Stimulated activated CD4-positive, alpha-beta T cell treated with anti-CD3 and anti-CD28 coated beads, TNF-alpha, amount 100 ng/mL, for 48 hours (primary cell): Measurements from ENCODE around the gene PLA2G2C.
"Not testable (repeated sequence)": the region's sequence is repeated elsewhere in the genome, so short reads cannot be mapped to it uniquely, and the experiment has no call there.

Experiments
- DNase-seq, 3 donors: peaks; one replicate each; pipeline ENCODE4 v3.0.0-alpha.2; 2020; ENCODE audit warnings: low read depth in 3 of 3

PLA2G2C gene

DNA sequence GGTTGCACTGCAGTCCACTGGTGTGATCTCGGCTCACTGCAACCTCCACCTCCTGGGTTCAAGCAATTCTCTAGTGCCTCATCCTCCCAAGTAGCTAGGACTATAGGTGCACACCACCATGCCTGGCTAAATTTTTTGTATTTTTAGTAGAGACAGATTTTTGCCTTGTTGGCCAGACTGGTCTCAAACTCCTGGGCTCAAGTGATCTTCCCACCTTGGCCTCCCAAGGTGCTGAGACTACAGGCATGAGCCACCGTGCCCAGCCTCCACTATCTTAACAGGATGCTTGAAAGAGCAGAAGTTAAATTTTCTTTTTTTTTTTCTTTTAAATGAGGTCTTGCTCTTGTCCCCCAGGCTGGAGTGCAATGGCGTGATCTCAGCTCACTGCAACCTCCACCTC is 55.8 kb downstream of the PLA2G2C start:
- not testable (repeated sequence) for DNase-seq

DNA sequence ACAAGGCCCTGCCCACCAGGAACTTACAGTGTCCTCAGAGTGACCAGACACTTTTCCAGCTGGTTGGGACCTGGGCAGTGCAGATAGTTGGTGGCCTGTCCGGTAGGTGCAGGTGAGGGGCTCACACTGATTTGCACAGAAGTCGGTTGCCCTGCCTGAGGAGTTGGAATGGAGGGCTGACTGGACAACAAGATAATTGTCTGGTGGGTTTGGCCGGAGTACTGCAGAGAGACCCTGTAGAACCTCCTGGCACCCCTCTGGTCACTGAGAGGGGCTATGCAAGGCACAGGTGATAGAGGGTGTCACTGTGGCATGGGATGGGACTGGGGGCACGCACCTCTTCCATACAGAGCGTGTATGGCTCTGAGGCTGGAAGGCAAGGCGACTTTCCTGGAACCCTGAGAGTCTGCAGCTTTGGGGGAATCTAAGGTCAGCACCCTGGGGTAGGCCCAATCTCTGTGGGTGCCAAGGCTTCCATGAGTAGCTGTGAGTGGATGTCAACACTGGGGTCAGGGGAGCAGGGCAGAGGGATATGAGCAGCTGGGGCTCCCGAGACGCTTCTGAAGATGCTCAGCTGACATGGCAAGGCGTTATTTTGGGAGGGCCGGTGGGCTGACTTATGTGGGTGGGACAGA is 59.4 kb downstream of the PLA2G2C start:
- no peak for DNase-seq

DNA sequence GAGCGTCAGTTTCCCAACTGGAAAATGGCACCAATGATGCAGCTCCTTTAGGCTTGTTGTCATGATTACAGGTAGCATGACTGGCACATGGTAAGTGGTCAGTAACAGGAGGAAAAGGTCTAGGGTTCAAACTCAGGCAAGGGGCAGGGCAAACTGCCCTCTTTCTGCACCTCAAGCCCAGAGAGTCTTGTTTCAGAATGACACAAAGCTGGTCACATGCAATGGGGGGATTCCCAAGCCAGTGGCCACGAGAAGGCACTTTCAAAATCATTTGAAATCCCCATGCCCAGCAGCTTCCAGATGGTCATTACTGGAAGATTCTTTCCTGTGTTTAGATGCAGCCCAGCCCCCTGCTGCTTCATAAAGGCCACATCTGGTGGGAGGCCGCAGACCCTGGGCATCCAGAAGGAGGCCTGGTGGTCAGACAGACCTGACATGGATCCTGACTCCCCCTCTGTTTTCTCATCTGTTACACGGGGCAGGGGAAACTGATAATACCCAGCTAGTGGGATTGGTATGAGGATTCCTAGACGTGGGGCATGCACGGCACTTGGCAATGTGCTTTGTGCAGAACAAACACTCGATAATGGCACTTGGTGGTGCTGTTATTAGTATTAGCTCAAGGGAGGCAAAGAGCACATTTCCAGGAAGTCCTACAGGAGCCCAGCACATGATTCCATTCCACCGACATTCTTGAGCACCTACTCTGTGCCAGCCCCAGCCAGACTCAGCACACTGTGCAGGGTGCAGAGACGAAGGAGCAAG is 60.1 kb downstream of the PLA2G2C start:
- no peak for DNase-seq

DNA sequence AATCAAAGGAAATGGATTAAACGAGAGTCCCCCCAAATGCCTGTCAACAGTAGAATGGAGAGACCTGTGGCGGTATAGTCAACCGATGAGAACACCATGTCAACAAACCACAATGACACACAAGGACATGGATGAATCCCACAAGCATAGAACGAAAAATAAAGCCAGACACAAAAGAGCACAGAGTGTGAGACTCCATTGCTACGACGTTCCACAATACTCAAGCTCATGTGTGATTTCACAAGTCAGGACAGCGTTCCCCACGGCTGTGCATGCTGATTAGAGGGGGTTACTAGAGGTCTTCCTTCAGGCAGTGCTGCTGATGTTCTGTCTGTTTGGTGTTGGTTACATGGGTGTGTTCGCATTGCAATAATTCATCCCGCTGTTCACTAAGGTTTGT is 61.2 kb downstream of the PLA2G2C start:
- no peak for DNase-seq

DNA sequence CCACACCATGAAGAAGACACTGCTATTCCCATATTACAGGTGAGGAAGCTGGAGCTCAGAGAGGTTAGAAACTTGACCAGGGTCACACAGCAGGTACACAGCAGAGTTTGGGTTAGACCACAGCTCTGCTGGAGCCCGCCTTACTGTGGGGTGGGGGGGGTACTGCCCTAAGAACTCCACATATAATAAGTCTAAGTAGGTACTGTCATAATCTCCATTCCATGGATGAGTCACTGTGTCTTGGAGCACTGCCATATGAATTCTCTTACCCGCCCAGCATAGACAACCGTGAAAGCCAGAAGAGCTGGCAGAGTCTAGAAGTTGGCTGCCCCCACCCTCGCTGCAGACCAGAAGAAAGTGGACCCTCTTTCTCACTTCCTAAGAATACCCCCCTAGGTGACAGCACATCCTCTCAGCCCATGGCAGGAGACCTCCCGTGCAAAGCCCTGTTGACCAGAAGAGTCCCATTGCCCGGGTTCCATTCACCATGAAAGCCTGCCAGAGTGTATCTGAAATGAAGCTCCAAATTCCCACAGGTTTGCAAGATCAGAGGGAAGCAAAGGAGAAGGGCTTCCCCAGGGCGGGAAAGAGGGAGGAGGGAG is 61.8 kb downstream of the PLA2G2C start:
- no peak for DNase-seq

DNA sequence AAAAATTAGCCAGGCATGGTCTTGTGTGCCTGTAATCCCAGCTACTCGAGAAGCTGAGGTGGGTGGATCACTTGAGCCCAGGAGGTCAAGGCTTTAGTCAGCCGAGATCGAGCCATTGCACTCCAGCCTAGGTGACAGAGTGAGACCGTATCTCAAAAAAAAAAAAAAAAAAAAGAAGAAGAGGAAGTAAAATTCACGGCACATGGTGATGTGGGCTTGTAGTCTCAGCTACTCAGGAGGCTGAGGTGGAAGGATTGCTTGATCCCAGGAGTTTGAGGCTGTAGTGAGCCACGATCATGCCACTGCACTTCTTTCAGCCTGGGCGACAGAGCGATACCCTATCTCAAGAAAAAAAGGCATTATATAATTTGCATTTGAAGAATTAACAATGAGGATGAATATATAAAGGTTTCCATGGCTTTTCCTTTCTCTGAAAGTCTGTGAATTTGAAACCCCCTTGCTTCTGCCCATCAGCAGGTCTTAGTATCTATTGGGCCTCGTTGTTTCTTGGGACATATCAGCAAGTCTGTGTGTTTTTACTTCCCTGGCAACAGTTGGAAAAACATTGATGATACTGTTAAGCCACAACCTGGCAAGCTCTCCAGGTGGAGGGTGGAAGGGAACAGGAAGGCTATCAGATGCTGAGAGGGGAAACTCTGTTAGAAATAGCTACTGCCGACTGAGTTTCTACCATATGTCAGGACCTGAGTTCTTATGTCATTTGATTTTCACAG is 62.4 kb downstream of the PLA2G2C start:
- no peak for DNase-seq

DNA sequence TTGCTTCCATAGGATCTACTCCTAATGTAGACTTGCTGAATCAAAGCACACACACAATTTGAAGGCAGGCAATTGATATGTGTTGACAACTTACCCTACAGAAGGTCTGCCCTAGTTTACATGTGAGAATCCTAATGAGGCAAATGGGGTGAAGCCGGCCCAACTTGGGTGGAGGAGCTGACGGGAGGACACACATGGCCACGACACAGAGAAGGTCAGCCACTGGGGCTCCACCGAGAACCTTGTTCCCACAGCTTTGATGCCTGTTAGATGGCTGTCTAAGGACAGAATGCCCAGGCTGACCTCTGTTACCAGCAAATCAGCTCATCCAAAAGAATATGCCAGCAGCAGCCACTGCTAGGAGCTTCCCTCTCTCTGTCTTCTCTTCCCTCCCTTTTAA is 65.5 kb downstream of the PLA2G2C start:
- no peak for DNase-seq

DNA sequence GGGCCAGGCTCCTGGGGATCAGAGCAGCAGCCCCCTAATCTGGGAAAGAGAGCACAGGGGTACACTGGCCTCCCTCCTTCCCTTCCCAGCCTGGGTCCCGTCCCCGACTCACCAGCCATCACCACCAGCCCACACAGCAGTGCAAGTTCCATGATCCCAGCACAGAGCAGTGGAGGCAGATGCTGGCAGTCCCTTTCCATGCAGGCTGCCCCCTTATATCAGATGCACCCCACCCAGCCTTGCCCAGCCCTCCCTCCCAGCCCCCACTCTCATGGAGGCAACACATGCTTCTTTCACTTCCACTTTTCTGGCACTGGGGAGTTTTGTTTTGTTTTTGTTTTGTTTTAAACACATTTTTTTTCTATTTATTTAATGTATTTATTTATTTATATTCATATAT is 67.0 kb downstream of the PLA2G2C start, which contains the start of gene PLA2G2D:
Gene PLA2G2D (minus strand): TSS at position 190 of the 400 bp plus-strand sequence. CDS start 38 bp downstream, at position 152.
- no peak for DNase-seq

DNA sequence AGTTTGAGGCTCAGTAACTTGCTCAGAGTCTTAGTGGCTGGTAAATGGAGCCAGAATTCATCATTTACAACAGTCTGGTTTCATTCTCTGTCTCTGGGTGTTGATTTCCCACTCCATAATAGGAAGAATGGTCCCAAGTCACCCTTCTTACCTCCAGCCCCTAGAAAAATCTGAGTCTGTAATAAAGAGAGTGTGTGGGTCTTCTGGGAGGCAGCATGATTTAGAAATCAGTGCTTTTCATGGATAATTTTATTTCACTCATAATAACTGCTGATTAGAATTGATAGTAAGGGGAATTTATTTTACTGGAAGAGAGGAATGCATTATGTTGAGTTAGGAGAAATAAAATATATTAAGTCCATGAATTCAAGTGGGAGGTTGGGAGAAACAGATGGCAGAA is 69.1 kb downstream of the PLA2G2C start:
- DNase-seq = no peak

DNA sequence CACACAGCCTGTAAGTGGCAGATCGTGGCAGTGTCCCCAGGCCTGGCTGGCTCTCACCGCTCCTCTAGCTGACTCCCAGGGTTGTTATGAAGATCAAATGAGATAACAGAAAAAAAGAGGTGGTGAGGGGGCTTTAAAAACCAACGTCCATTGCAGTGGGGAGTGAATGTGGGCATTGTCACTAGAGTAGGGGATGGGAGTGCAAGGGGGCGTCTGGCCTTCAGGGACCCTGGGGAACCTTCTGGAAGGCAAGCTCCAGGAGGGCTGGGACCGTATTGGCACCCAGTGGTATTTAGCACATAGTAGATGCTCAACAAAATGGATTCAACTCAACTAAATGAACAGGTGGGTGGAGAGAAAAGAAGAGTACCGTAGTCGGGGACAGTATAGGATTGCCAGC is 70.4 kb downstream of the PLA2G2C start:
- no peak for DNase-seq

DNA sequence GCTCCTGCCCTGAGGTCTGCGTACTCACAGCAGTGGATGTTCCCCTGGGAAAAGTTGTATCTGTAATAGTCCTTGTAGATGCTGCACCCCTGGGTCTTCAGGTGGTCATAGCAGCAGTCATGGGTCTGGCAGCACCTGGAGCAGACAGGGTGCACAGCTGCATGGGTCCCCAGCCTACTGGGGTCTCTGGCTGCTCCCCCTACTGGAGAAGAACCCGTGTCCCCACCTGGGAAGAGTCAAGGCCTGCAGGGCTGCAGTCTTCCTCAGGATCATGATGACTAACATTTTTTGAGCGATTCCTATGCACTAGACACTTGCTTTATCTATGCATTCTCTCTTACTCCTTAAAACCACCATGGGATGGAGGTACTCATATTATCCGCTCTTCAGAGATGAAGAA is 70.8 kb downstream of the PLA2G2C start:
- no peak for DNase-seq

DNA sequence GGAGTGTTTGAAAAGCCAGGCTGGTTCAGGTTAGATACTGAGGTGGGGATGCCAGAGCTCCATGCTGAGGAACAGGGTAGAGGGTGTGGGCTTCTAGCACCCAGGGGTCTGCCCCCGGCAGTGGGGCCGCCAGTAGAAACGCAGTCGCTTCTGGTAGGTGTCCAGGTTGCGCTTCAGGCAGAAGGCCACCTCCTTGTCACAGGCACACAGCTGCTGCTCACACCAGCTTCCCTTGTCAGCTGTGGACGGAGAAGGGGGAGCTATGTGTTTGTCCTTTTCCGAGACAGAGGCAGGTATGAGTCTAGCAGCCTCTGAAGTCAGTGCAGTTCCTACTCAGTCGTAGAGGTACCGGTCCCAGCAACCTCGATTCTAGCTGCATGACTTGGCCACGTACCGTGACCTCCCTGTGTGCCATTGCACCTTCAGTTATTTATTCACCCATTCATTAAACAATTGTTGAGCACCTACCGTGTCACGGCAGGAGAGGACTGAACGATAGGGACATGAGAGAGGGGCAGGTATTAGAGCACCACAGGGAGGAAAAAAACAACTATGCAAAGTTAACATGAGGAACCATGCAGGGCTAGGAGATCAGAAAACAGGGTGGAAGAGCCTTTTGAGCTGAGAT is 72.2 kb downstream of the PLA2G2C start:
- no peak for DNase-seq
